ENCODE measurements around the gene MARK2. TPM values are rescaled to one million over a fixed set of nuclear protein-coding genes. Genes with fewer than 3 reads are reported as not detected.

Gene MARK2
- polyA plus RNA-seq, 1 donor (not counting 4 experiments of a cell fraction or from before 2014, with no cell fraction given), result 20.8 TPM

GRCh38 chr11:63846897-63847296 lies 8.0 kb downstream of the MARK2 start:
- peaks cover 22% of the 10 kb centered on the region for H4K20me1 ChIP-seq (ENCODE audit: control insufficient read depth, extremely low read depth, insufficient read depth, low read length)
- peaks cover 9% of the 10 kb centered on the region for H3K9me1 ChIP-seq (ENCODE audit: control insufficient read depth, extremely low read depth, insufficient read depth, low read length)
- H3K36me3 ChIP-seq (ENCODE audit: control insufficient read depth in 2 of 2, extremely low read depth in 1 of 2, insufficient read depth in 2 of 2, low read length in 2 of 2), result peaks cover 9 to 25% of the 10 kb centered on the region in 2 experiments
- no peak for TF ChIP-seq EZH2 (IDR thresholded peaks at IDR 0.05; ENCODE audit: low read length)
- no peak for TF ChIP-seq CTCF (optimal IDR thresholded peaks at IDR 0.05 in 1 of 3, IDR thresholded peaks at IDR 0.05 in 1 of 3, conservative IDR thresholded peaks at IDR 0.05 in 1 of 3; ENCODE audit: extremely low read depth in 1 of 3, insufficient read depth in 2 of 3, low read length in 3 of 3)
- H2AFZ ChIP-seq (ENCODE audit: control insufficient read depth, low read length), result no peak overlapping the region
- dilution Hi-C loops (cut with MboI; ENCODE audit: extremely low pct_ligation_motif_present, low sequenced_read_pairs), result no loop called here
- peaks cover 32% of the 10 kb centered on the region for H3K4me1 ChIP-seq (ENCODE audit: control insufficient read depth, extremely low read depth, insufficient read depth, low read length)
- H3K27ac ChIP-seq (ENCODE audit: control insufficient read depth, insufficient read depth, low read length), result peak overlapping the region; percentile 21
- no peak for DNase-seq (ENCODE audit: low read depth, low spot score)
- H3K27me3 ChIP-seq (ENCODE audit: control insufficient read depth, extremely low read depth, insufficient read depth, low read length), result no peaks in the 10 kb centered on the region
- H3K79me2 ChIP-seq (ENCODE audit: control insufficient read depth, insufficient read depth, low read length), result peaks cover 91% of the 10 kb centered on the region
- peak overlapping the region; percentile 37 for H3K4me2 ChIP-seq (ENCODE audit: control insufficient read depth, extremely low read depth, insufficient read depth, low read depth, low read length)
- peak overlapping the region; percentile 43 for H3K9ac ChIP-seq (ENCODE audit: control insufficient read depth, extremely low read depth, insufficient read depth, low read length)
- no peaks in the 10 kb centered on the region for H3K9me3 ChIP-seq (ENCODE audit: control insufficient read depth, low read depth, low read length)
- no peak for FAIRE-seq
- H3K4me3 ChIP-seq (ENCODE audit: control insufficient read depth in 2 of 3, extremely low read depth in 1 of 3, insufficient read depth in 2 of 3, low read depth in 1 of 3, low read length in 3 of 3), result no peak overlapping the region

GRCh38 chr11:63847363-63847762 lies 8.5 kb downstream of the MARK2 start:
- Histone ChIP-seq H3K9me3 (ENCODE audit: control insufficient read depth, low read depth, low read length) (no peaks in the 10 kb centered on the region), H4K20me1 (ENCODE audit: control insufficient read depth, extremely low read depth, insufficient read depth, low read length) (peaks cover 22% of the 10 kb centered on the region), H3K4me2 (ENCODE audit: control insufficient read depth, extremely low read depth, insufficient read depth, low read depth, low read length) (peak overlapping the region; percentile 37), H3K4me3 (ENCODE audit: control insufficient read depth in 2 of 3, extremely low read depth in 1 of 3, insufficient read depth in 2 of 3, low read depth in 1 of 3, low read length in 3 of 3) (no peak overlapping the region), H2AFZ (ENCODE audit: control insufficient read depth, low read length) (no peak overlapping the region), H3K9ac (ENCODE audit: control insufficient read depth, extremely low read depth, insufficient read depth, low read length) (peak overlapping the region; percentile 43), H3K4me1 (ENCODE audit: control insufficient read depth, extremely low read depth, insufficient read depth, low read length) (peaks cover 31% of the 10 kb centered on the region), H3K9me1 (ENCODE audit: control insufficient read depth, extremely low read depth, insufficient read depth, low read length) (peaks cover 8% of the 10 kb centered on the region), H3K27me3 (ENCODE audit: control insufficient read depth, extremely low read depth, insufficient read depth, low read length) (no peaks in the 10 kb centered on the region), H3K27ac (ENCODE audit: control insufficient read depth, insufficient read depth, low read length) (peak overlapping the region; percentile 21), H3K36me3 (ENCODE audit: control insufficient read depth in 2 of 2, extremely low read depth in 1 of 2, insufficient read depth in 2 of 2, low read length in 2 of 2) (peaks cover 9 to 23% of the 10 kb centered on the region in 2 experiments), H3K79me2 (ENCODE audit: control insufficient read depth, insufficient read depth, low read length) (peaks cover 90% of the 10 kb centered on the region)
- dilution Hi-C loops (cut with MboI; ENCODE audit: extremely low pct_ligation_motif_present, low sequenced_read_pairs), result no loop called here
- DNase-seq (ENCODE audit: low read depth, low spot score) (no peak), FAIRE-seq (peak; percentile 57)
- TF ChIP-seq EZH2 (IDR thresholded peaks at IDR 0.05; ENCODE audit: low read length) (no peak), CTCF (optimal IDR thresholded peaks at IDR 0.05 in 1 of 3, IDR thresholded peaks at IDR 0.05 in 1 of 3, conservative IDR thresholded peaks at IDR 0.05 in 1 of 3; ENCODE audit: extremely low read depth in 1 of 3, insufficient read depth in 2 of 3, low read length in 3 of 3) (no peak)

Measured in keratinocyte (primary cell).